Left lung (tissue), 10 donors: Measurements from ENCODE around the gene PHC2. TPM values are rescaled to one million over a fixed set of nuclear protein-coding genes. Genes with fewer than 3 reads are reported as not detected.
A peak's percentile ranks its signal among the peaks of the same experiment; 100 is the strongest.

Experiments
- ATAC-seq: fragments of 200-7000 bp; cut with Tn5 transposase; one replicate; pipeline ENCODE4 v1.9.1; 2020; ENCODE audit warnings: moderate library complexity
- DNase-seq, 4 donors: peaks; one replicate each; pipeline ENCODE4 v3.0.0-alpha.2; 2013 to 2020
- H3K27ac ChIP-seq, 2 donors: fragments of 200-600 bp; sonication (generic) in 1 of 2; one replicate each; pipeline versions ENCODE4 v1.5.0 to v1.8.0; 2020 to 2021
- H3K27me3 ChIP-seq, 2 donors: fragments of 200-600 bp; sonication (generic) in 1 of 2; one replicate each; pipeline versions ENCODE4 v1.5.0 to v1.8.0; 2020 to 2021
- H3K36me3 ChIP-seq, 2 donors: fragments of 200-600 bp; sonication (generic) in 1 of 2; one replicate each; pipeline versions ENCODE4 v1.5.0 to v1.8.0; 2020 to 2021
- H3K4me1 ChIP-seq, 2 donors: fragments of 200-600 bp; one replicate each; pipeline ENCODE4 v1.8.0; 2021
- H3K4me3 ChIP-seq, 2 donors: fragments of 200-600 bp; sonication (generic) in 1 of 2; one replicate each; pipeline versions ENCODE4 v1.5.0 to v1.8.0; 2020 to 2021; ENCODE audit warnings: mild to moderate bottlenecking in 1 of 2
- H3K9me3 ChIP-seq, 2 donors: fragments of 200-600 bp; sonication (generic) in 1 of 2; one replicate each; pipeline versions ENCODE4 v1.5.0 to v1.8.0; 2020 to 2021
- intact Hi-C, 2 donors: fragments of 100-400 bp; cut with DNase I; formaldehyde crosslinking; loops; one replicate each; pipeline versions ENCODE4 v1.11.2 to v1.14.2; 2022
- polyA plus RNA-seq, 6 donors: library from polyadenylated mRNA; unstranded; fragments of 120-200 nt; gene quantifications; one replicate each; pipeline ENCODE4 v1.2.1, GENCODE V29; 2013; ENCODE audit not compliant: insufficient read length in 6 of 6
- total RNA-seq, 2 donors: library from RNA; stranded (reverse); fragmentation: NEBNext Ultra II Directional; extraction: Animal tissue kit (Norgen Biotek cat#: 25700); gene quantifications; one replicate each; pipeline ENCODE4 v1.2.1, GENCODE V29; 2021
- TF ChIP-seq, protein P1 (sequence below), 2 donors: fragments of 200-600 bp; sonication (generic) in 1 of 2; IDR thresholded peaks; one replicate each; pipeline versions ENCODE4 v1.5.0 to v1.8.0; 2021; ENCODE audit warnings: antibody characterized with exemption in 2 of 2
- donor health status: DM: no; HTN: yes; CAD: no.
- donor health status: DM: no; HTN: no; CAD: no.

Gene PHC2
- total and polyA plus RNA-seq, 8 donors = 78.2 to 125 (median 83.0) TPM

DNA sequence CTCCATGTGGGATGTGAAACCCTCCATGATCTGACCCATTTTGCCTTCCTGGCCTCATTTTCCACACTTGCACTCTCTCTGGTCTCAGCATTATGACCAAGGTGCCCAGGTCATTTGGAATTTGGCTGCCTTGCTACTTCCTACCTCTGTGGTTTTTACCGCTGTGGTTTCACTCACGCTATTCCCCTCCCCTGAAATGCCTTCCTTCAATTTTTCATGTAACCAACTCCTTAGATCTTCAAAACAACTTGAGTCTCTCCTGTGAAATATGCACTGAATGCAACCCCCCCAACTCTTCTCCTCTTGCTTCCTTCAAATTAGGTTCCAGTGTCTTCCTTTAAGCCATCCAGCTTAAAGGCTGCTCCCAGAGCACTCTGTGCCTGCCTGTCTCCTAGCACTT is 50.1 kb downstream of the PHC2 start:
- intact Hi-C loops = no loop called here
- DNase-seq = no peak
- peaks cover 8 to 45% of the 10 kb centered on the region in 2 donors for H3K4me1 ChIP-seq
- H3K4me3 ChIP-seq = no peak overlapping the region
- no peak overlapping the region for H3K27ac ChIP-seq
- no peaks in the 10 kb centered on the region for H3K27me3 ChIP-seq
- no peak for ATAC-seq
- no peaks in the 10 kb centered on the region for H3K36me3 ChIP-seq
- TF ChIP-seq, protein P1, sequence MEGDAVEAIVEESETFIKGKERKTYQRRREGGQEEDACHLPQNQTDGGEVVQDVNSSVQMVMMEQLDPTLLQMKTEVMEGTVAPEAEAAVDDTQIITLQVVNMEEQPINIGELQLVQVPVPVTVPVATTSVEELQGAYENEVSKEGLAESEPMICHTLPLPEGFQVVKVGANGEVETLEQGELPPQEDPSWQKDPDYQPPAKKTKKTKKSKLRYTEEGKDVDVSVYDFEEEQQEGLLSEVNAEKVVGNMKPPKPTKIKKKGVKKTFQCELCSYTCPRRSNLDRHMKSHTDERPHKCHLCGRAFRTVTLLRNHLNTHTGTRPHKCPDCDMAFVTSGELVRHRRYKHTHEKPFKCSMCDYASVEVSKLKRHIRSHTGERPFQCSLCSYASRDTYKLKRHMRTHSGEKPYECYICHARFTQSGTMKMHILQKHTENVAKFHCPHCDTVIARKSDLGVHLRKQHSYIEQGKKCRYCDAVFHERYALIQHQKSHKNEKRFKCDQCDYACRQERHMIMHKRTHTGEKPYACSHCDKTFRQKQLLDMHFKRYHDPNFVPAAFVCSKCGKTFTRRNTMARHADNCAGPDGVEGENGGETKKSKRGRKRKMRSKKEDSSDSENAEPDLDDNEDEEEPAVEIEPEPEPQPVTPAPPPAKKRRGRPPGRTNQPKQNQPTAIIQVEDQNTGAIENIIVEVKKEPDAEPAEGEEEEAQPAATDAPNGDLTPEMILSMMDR (IDR thresholded peaks at IDR 0.05) = no peak
- no peaks in the 10 kb centered on the region for H3K9me3 ChIP-seq

DNA sequence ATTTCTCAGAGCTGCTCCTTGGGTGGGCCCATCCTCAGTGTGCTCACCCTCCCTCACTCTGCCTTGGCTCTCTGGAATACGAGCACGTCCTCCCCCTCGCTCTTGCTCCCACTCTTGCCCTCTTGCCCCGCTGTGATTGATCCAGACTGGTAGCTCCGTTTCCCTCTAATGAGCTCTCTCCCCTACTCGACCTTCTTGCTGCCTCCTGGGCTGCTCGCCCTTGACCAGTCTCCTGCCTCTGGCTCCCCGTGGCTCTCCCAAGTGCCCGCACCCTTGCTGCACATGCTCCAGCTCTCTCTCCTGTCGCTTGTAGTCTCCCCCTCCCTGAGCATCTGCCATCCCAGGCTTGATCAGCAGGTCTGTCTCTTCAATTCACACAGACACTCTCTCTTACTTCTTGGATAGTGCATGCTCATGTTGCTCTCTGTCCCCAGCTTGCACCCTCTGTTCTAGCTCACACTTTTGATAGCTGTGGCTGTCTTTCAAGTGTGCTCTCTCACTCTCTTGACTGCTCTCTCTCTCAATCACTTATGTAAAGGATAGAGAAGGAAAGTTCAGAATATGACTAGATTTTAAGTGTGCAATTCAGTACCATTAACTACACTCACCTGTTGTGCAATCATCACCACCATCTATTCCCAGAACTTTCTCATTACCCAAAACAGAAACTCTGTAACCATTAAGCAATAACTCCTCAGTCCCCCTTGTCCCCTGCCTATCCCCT is 51.1 kb downstream of the PHC2 start:
- H3K4me3 ChIP-seq = no peak overlapping the region
- intact Hi-C loops = loop anchor here in 1 of 2 donors (10.0 kb wide), 1 partner anchor 75 kb away; no protein-coding TSS in a partner anchor
- ATAC-seq = peak; percentile 65
- TF ChIP-seq, protein P1 (IDR thresholded peaks at IDR 0.05) = no peak
- H3K27me3 ChIP-seq = no peaks in the 10 kb centered on the region
- H3K4me1 ChIP-seq = peaks cover 8 to 38% of the 10 kb centered on the region in 2 donors
- DNase-seq = no peak
- no peaks in the 10 kb centered on the region for H3K9me3 ChIP-seq
- no peaks in the 10 kb centered on the region for H3K36me3 ChIP-seq
- no peak overlapping the region for H3K27ac ChIP-seq

DNA sequence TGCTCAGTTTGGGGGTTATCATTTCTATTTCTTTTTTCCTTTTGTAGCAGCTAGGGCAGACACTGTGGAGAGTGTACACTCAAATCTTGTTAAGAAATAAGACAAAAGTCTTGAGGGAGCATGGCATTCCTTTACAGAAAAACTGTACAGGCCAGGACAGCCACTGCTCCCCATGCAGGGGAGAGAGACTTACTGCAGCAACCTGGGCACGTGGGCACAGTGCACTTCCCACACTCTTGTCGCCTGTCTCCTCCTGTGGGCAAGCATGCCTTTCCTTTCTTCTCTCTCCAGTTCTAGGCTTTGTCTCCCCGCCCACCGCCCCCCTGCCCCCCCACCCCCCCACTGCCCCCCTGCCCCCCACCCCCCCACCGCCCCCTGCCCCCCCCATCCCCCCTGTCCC is 51.9 kb downstream of the PHC2 start:
- H3K36me3 ChIP-seq = no peaks in the 10 kb centered on the region
- H3K9me3 ChIP-seq = no peaks in the 10 kb centered on the region
- peaks cover 8 to 29% of the 10 kb centered on the region in 2 donors for H3K4me1 ChIP-seq
- DNase-seq = no peak
- H3K27me3 ChIP-seq = no peaks in the 10 kb centered on the region
- TF ChIP-seq, protein P1 (IDR thresholded peaks at IDR 0.05) = no peak
- intact Hi-C loops = loop anchor here in 1 of 2 donors (10.0 kb wide), 1 partner anchor 76 kb away; no protein-coding TSS in a partner anchor
- H3K4me3 ChIP-seq = no peak overlapping the region
- ATAC-seq = peak; percentile 57
- peak overlapping the region in 1 of 2 donors; percentile 19 for H3K27ac ChIP-seq

DNA sequence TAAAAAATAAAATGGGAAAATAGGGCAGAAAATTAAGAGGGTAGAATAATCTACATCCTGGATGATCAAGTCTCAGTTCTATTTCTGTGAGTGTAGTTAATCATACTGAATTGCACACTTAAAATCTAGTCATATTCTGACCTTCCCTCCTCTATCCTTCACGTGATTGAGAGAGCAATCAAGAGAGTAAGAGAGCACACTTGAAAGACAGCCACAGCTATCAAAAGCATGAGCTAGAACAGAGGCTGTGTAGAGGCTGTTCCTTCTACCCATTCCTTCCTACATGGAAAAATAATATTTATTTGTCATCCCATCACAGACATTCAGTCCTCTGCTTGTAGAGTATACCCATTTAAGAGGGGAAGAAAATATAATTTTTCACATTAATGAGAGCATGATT is 52.4 kb downstream of the PHC2 start:
- H3K36me3 ChIP-seq = no peaks in the 10 kb centered on the region
- TF ChIP-seq, protein P1 (IDR thresholded peaks at IDR 0.05) = no peak
- DNase-seq (no peak), ATAC-seq (peak; percentile 49)
- no peaks in the 10 kb centered on the region for H3K9me3 ChIP-seq
- H3K4me3 ChIP-seq = no peak overlapping the region
- intact Hi-C loops = loop anchor here in 1 of 2 donors (10.0 kb wide), 1 partner anchor 76 kb away; no protein-coding TSS in a partner anchor
- no peaks in the 10 kb centered on the region for H3K27me3 ChIP-seq
- peak overlapping the region in 1 of 2 donors; percentile 19 for H3K27ac ChIP-seq
- H3K4me1 ChIP-seq = peaks cover 8 to 25% of the 10 kb centered on the region in 2 donors

DNA sequence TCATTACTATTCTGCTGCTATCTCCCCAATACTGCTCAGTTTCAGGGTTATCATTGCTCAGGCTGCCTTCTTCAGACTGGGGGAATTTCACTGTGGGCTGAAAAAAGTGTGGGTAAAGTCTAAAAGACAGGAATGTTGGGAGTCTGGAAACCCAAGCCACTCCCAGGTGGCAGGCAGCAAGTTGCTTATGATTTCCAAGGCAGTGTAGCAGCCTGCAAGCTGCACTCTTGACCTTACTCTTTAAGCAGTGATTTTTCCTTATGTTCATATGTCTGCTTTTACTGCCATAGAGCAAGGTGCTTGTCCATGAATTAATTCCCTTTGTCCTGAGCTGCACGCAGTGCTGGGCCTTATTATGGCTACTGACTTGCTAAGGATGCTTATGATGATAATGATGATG is 53.1 kb downstream of the PHC2 start:
- Histone ChIP-seq H3K36me3 (peaks cover 0 to 2% of the 10 kb centered on the region in 2 donors), H3K4me1 (peaks cover 8 to 25% of the 10 kb centered on the region in 2 donors), H3K27me3 (no peaks in the 10 kb centered on the region), H3K27ac (no peak overlapping the region), H3K4me3 (no peak overlapping the region), H3K9me3 (no peaks in the 10 kb centered on the region)
- TF ChIP-seq, protein P1 (IDR thresholded peaks at IDR 0.05) = no peak
- DNase-seq (no peak), ATAC-seq (peak; percentile 21)
- intact Hi-C loops = loop anchor here in 1 of 2 donors (10.0 kb wide), 1 partner anchor 77 kb away; no protein-coding TSS in a partner anchor
